HG03159 (cell line): Measurements from ENCODE around the gene BRD3OS.
"Not testable (repeated sequence)": the region's sequence is repeated elsewhere in the genome, so short reads cannot be mapped to it uniquely, and the experiment has no call there.

Source experiments
- ATAC-seq: cut with Tn5 transposase; IDR thresholded peaks from one replicate; pipeline ENCODE4 v1.9.1; 2021; ENCODE audit warnings: mild to moderate bottlenecking, moderate library complexity; ENCODE audit not compliant: unreplicated experiment

BRD3OS gene

GRCh38 chr9:133987946-133988665, 37.2 kb upstream of the BRD3OS start:
- ATAC-seq: no peak

GRCh38 chr9:133988771-133989170, 36.5 kb upstream of the BRD3OS start:
- ATAC-seq: not testable (repeated sequence)

- ATAC-seq: no peak
These were observed 35.5 kb upstream of the BRD3OS start for GRCh38 chr9:133989625-133990365.

- ATAC-seq: no peak
These were observed 34.7 kb upstream of the BRD3OS start for GRCh38 chr9:133990366-133991213.

GRCh38 chr9:133991214-133991921, 33.9 kb upstream of the BRD3OS start:
- ATAC-seq: peak; percentile 9

- ATAC-seq: peak; percentile 46
These were observed 33.1 kb upstream of the BRD3OS start, which contains the start of gene VAV2 for GRCh38 chr9:133991964-133992779. TSS of gene VAV2 (minus strand) at chr9:133992324. CDS start at chr9:133992278, 46 bp downstream.

- ATAC-seq: peak; percentile 46
These were observed 32.3 kb upstream of the BRD3OS start for GRCh38 chr9:133992780-133993634.

- no peak for ATAC-seq
These were observed 31.5 kb upstream of the BRD3OS start for GRCh38 chr9:133993635-133994253.

GRCh38 chr9:133994353-133995011, 30.8 kb upstream of the BRD3OS start:
- ATAC-seq: no peak

GRCh38 chr9:133995012-133995896, 30.0 kb upstream of the BRD3OS start:
- no peak for ATAC-seq

GRCh38 chr9:133996531-133997520, 28.5 kb upstream of the BRD3OS start:
- no peak for ATAC-seq

- ATAC-seq: no peak
These were observed 27.7 kb upstream of the BRD3OS start for GRCh38 chr9:133997584-133997983.

GRCh38 chr9:133998915-133999595, 26.2 kb upstream of the BRD3OS start:
- ATAC-seq: no peak

- ATAC-seq: no peak
These were observed 25.4 kb upstream of the BRD3OS start for GRCh38 chr9:133999851-134000265.

- no peak for ATAC-seq
These were observed 22.5 kb upstream of the BRD3OS start for GRCh38 chr9:134002796-134003195.
